Inflammatory macrophage treated with lipopolysaccharide for 1 hour (primary cell): ENCODE measurements around the gene PRDM16.
"Not testable (repeated sequence)": the region's sequence is repeated elsewhere in the genome, so short reads cannot be mapped to it uniquely, and the experiment has no call there.

Source experiments
- DNase-seq, 2 donors: peaks; one replicate each; pipeline ENCODE4 v3.0.0-alpha.2; 2020 to 2022

PRDM16 gene

GRCh38 chr1:3148171-3148570 lies 79.2 kb downstream of the PRDM16 start:
- no peak for DNase-seq

- no peak for DNase-seq
Measured at GRCh38 chr1:3149277-3149676, 80.3 kb downstream of the PRDM16 start.

GRCh38 chr1:3151456-3151855 lies 82.5 kb downstream of the PRDM16 start:
- no peak for DNase-seq

- DNase-seq, result no peak
Measured at GRCh38 chr1:3152143-3152542, 83.1 kb downstream of the PRDM16 start.

GRCh38 chr1:3153197-3153596 lies 84.2 kb downstream of the PRDM16 start:
- no peak for DNase-seq

- DNase-seq, result no peak
Measured at GRCh38 chr1:3153902-3154795, 85.1 kb downstream of the PRDM16 start.

- DNase-seq, result no peak
Measured at GRCh38 chr1:3155056-3155925, 86.3 kb downstream of the PRDM16 start.

- no peak for DNase-seq
Measured at GRCh38 chr1:3155926-3156220, 86.9 kb downstream of the PRDM16 start.

GRCh38 chr1:3156936-3157335 lies 87.9 kb downstream of the PRDM16 start:
- DNase-seq, result no peak

- no peak for DNase-seq
Measured at GRCh38 chr1:3158347-3158746, 89.3 kb downstream of the PRDM16 start.

- DNase-seq, result no peak
Measured at GRCh38 chr1:3159121-3159520, 90.1 kb downstream of the PRDM16 start.

GRCh38 chr1:3159996-3160395 lies 91.0 kb downstream of the PRDM16 start:
- DNase-seq, result no peak

- DNase-seq, result no peak
Measured at GRCh38 chr1:3160647-3161145, 91.7 kb downstream of the PRDM16 start.

GRCh38 chr1:3161176-3161840 lies 92.3 kb downstream of the PRDM16 start:
- no peak for DNase-seq

GRCh38 chr1:3162322-3162882 lies 93.4 kb downstream of the PRDM16 start:
- no peak for DNase-seq

GRCh38 chr1:3163356-3163755 lies 94.4 kb downstream of the PRDM16 start:
- DNase-seq, result no peak

- no peak for DNase-seq
Measured at GRCh38 chr1:3164671-3165070, 95.7 kb downstream of the PRDM16 start.

GRCh38 chr1:3165189-3165588 lies 96.2 kb downstream of the PRDM16 start:
- DNase-seq, result not testable (repeated sequence)

GRCh38 chr1:3166206-3166918 lies 97.4 kb downstream of the PRDM16 start:
- no peak for DNase-seq

GRCh38 chr1:3167255-3167654 lies 98.3 kb downstream of the PRDM16 start:
- no peak for DNase-seq

GRCh38 chr1:3168678-3169077 lies 99.7 kb downstream of the PRDM16 start:
- no peak for DNase-seq

GRCh38 chr1:3169665-3170356 lies 100.8 kb downstream of the PRDM16 start:
- DNase-seq, result no peak
